SKM-1 treated with dmso at 0.1 percent for 144 hours (cell line): ENCODE data around the gene CCL26.
A peak's percentile ranks its signal among the peaks of the same experiment; 100 is the strongest.
"Not testable (repeated sequence)": the region's sequence is repeated elsewhere in the genome, so short reads cannot be mapped to it uniquely, and the experiment has no call there.

Experiments
- DNase-seq: peaks from one replicate; lab custom pipeline; 2025; ENCODE audit not compliant: unreplicated experiment; lab: John Stamatoyannopoulos, UW

Gene CCL26

DNA sequence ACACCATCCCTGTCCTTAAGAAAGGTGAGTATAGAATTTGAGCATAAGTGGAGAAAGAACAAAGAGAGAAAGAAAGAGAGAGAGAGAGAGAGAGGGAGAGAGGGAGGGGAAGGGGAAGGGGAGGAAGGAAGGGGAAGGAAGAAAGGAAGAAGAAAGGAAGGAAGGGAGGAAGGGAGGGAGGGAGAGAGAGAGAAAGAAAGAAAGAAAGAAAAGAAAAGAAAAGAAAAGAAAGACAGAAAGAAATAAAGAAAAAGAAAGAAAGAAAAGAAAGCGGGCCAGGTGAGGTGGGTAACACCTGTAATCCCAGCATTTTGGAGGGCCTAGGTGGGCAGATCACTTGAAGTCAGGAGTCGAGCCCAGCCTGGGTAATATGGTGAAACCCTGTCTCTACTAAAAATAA is 21.7 kb upstream of the CCL26 start:
- DNase-seq: no peak

GRCh38 chr7:75792567-75792966 is 20.6 kb upstream of the CCL26 start:
- DNase-seq: not testable (repeated sequence)

- no peak for DNase-seq
Measured at GRCh38 chr7:75789361-75789924, 17.4 kb upstream of the CCL26 start.

GRCh38 chr7:75788154-75788847 is 16.3 kb upstream of the CCL26 start:
- DNase-seq: not testable (repeated sequence)

- DNase-seq: not testable (repeated sequence)
Measured at GRCh38 chr7:75783058-75783457, 11.0 kb upstream of the CCL26 start.

DNA sequence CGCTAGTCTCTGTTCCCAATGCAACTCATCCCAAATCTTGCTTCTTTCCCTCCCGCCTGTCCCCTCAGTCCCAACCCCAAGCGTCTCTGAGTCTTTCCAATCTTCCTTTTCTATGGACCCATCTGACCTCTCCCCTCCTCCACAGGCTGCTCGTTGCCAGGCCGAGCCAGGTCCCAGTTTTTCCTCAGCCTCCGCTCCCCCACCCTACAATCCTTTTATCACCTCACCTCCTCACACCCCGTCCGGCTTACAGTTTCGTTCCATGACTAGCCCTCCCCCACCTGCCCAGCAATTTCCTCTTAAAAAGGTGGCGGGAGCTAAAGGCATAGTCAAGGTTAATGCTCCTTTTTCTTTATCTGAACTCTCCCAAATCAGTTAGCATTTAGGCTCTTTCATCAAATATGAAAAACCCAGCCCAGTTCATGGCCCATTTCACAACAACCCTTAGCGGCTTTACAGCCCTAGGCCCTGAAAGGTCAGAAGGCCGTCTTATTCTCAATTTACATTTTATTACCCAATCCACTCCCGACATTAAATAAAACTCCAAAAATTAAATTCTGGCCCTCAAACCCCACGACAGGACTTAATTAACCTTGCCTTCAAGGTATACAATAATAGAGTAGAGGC is 8.7 kb upstream of the CCL26 start:
- DNase-seq: not testable (repeated sequence)

GRCh38 chr7:75779516-75779915 is 7.5 kb upstream of the CCL26 start:
- not testable (repeated sequence) for DNase-seq

DNA sequence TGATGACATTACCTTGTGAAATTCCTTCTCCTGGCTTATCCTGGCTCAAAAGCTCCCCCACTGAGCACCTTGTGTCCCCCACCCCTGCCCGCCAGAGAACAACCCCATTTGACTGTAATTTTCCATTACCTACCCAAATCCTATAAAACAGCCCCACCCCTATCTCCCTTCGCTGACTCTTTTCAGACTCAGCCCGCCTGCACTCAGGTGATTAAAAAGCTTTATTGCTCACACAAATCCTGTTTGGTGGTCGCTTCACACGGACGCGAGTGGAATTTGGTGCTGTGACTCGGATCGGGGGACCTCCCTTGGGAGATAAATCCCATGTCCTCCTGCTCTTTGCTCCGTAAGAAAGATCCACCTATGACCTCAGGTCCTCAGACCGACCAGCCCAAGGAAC is 7.0 kb upstream of the CCL26 start:
- not testable (repeated sequence) for DNase-seq

- no peak for DNase-seq
Measured at GRCh38 chr7:75776295-75776971, 4.4 kb upstream of the CCL26 start.

- DNase-seq: not testable (repeated sequence)
Measured at GRCh38 chr7:75773958-75774357, 1.9 kb upstream of the CCL26 start.

GRCh38 chr7:75771224-75771623 is 787 bp downstream of the CCL26 start:
- DNase-seq: no peak

DNA sequence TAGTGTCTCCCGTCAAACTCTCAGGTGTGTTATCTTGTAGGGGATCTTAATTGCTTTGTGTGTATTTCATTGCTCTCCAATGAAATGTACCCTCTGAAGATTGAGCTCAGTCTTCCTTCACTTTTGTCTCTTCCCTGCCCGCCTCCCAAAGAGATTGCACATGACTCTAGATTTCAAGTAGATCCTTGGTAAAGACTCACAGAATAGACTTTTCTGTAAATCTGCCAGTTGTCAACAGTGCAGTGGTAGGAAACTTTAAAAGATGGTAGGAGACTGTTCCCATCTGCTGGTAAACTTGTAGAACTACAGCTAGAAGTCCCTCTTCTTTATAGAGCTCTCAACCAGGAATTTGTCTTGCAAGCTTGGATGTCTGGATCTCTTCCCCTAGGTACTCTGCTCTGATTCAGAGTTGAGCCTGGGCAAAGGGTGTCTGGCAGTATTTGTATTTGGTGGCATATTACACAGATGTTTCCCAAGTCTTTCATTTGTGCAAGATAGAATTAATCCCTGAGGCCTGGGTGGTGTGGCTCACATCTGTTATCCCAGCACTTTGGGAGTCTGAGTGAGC is 9.6 kb downstream of the CCL26 start:
- peak; percentile 80 for DNase-seq

GRCh38 chr7:75761801-75762200 is 10.2 kb downstream of the CCL26 start:
- DNase-seq: not testable (repeated sequence)

- DNase-seq: no peak
Measured at GRCh38 chr7:75758491-75758890, 13.5 kb downstream of the CCL26 start.

DNA sequence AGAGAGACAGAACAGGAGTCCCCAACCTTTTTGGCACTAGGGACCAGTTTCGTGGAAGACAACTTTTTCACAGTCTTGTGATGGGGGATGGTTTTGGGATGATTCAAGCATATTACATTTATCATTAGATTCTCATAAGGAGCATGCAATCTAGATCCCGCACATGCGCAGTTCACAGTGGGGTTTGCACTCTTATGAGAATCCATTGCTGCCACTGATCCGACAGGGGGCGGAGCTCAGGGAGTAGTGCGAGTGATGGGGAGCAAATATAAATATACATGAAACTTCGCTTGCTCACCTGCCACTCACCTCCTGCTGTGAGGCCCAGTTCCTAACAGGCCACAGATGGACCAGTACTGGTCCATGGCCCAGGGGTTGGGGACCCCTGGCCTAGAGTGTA is 14.2 kb downstream of the CCL26 start:
- DNase-seq: no peak

- peak; percentile 31 for DNase-seq
Measured at GRCh38 chr7:75756991-75757676, 14.9 kb downstream of the CCL26 start.

- DNase-seq: no peak
Measured at GRCh38 chr7:75756206-75756990, 15.6 kb downstream of the CCL26 start.

GRCh38 chr7:75743455-75743859 is 28.6 kb downstream of the CCL26 start:
- no peak for DNase-seq

DNA sequence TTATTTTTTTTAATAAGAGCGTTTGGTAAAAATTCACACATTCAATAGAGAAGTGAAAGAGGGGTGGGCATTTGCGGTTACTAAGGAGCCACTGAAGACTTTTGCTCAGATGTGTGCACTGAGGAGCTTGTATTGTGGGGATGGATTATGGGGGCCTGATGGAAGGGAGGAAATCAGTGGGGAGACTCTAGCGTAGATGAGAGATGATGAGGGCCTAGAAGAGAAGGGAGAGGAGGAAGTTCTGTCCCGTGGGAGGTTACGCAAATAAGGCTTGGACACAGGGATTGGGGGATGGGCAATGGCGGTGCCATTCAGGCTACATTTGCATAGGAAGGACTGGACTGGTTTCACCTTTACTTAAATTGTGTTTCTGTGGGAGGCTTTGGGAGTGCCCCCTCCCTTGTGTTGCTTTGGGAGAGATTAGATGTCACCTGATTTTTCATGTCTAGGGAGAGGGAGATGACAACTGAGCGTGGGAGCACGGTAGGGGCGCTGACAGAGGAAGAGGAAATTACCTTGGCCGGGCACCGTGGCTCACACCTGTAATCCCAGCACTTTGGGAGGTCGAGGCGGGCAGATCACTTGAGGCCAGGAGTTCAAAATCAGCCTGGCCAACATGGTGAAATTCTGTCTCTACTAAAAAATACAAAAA is 31.0 kb downstream of the CCL26 start:
- peak; percentile 76 for DNase-seq
